ENCODE measurements around the gene ISCA1. TPM values are rescaled to one million over a fixed set of nuclear protein-coding genes. Genes with fewer than 3 reads are reported as not detected.
"Not testable (repeated sequence)": the region's sequence is repeated elsewhere in the genome, so short reads cannot be mapped to it uniquely, and the experiment has no call there.

The ISCA1 gene
- polyA plus RNA-seq, 3 donors from 2014 or later, result 50.8 to 95.3 (median 74.9) TPM

- no peaks in the 10 kb centered on the region for H3K9me3 Mint-ChIP-seq
- H3K27ac Mint-ChIP-seq, result peak overlapping the region in 3 of 6 donors; percentile 40 to 70 (median 70)
- peaks cover 1 to 33% of the 10 kb centered on the region in 2 donors for H3K4me1 Mint-ChIP-seq
- no peak for DNase-seq
- H3K27me3 Mint-ChIP-seq (ENCODE audit: low read depth in 3 of 3), result no peaks in the 10 kb centered on the region
- peaks cover 28 to 69% (median 39%) of the 10 kb centered on the region in 3 donors for H3K36me3 Mint-ChIP-seq
- H3K4me3 Mint-ChIP-seq, result no peak overlapping the region
These were observed 21.9 kb upstream of the ISCA1 start for GRCh38 chr9:86304236-86304730.

- DNase-seq, result no peak
- Mint-ChIP-seq H3K27ac (peak overlapping the region; percentile 2 to 80 (median 48)), H3K9me3 (no peaks in the 10 kb centered on the region), H3K36me3 (peaks cover 25 to 69% (median 37%) of the 10 kb centered on the region in 3 donors), H3K27me3 (ENCODE audit: low read depth in 3 of 3) (no peaks in the 10 kb centered on the region), H3K4me3 (no peak overlapping the region), H3K4me1 (peaks cover 1 to 33% of the 10 kb centered on the region in 2 donors)
These were observed 21.1 kb upstream of the ISCA1 start for GRCh38 chr9:86303316-86303975.

- Mint-ChIP-seq H3K9me3 (no peaks in the 10 kb centered on the region), H3K4me3 (no peak overlapping the region), H3K27me3 (ENCODE audit: low read depth in 3 of 3) (no peaks in the 10 kb centered on the region), H3K36me3 (peaks cover 33 to 72% (median 41%) of the 10 kb centered on the region in 3 donors), H3K4me1 (peaks cover 3 to 33% of the 10 kb centered on the region in 2 donors), H3K27ac (peak overlapping the region in 3 of 6 donors; percentile 31 to 75 (median 32))
- no peak for DNase-seq
These were observed 19.3 kb upstream of the ISCA1 start for GRCh38 chr9:86301686-86302085.

GRCh38 chr9:86300701-86301100 is 18.4 kb upstream of the ISCA1 start:
- H3K27me3 Mint-ChIP-seq (ENCODE audit: low read depth in 3 of 3), result no peaks in the 10 kb centered on the region
- H3K4me1 Mint-ChIP-seq, result peaks cover 3 to 29% of the 10 kb centered on the region in 2 donors
- peaks cover 26 to 67% (median 39%) of the 10 kb centered on the region in 3 donors for H3K36me3 Mint-ChIP-seq
- DNase-seq, result no peak
- H3K4me3 Mint-ChIP-seq, result no peak overlapping the region
- peak overlapping the region in 4 of 6 donors; percentile 22 to 79 (median 54) for H3K27ac Mint-ChIP-seq
- H3K9me3 Mint-ChIP-seq, result no peaks in the 10 kb centered on the region

GRCh38 chr9:86298873-86299272 is 16.5 kb upstream of the ISCA1 start:
- no peak overlapping the region for H3K4me3 Mint-ChIP-seq
- peaks cover 3 to 14% of the 10 kb centered on the region in 2 donors for H3K4me1 Mint-ChIP-seq
- H3K27ac Mint-ChIP-seq, result peak overlapping the region in 4 of 6 donors; percentile 30 to 59 (median 42)
- H3K9me3 Mint-ChIP-seq, result no peaks in the 10 kb centered on the region
- DNase-seq, result no peak
- H3K36me3 Mint-ChIP-seq, result peaks cover 19 to 53% (median 35%) of the 10 kb centered on the region in 3 donors
- no peaks in the 10 kb centered on the region for H3K27me3 Mint-ChIP-seq (ENCODE audit: low read depth in 3 of 3)

GRCh38 chr9:86290341-86290740 is 8.0 kb upstream of the ISCA1 start:
- H3K4me1 Mint-ChIP-seq; DNase-seq; H3K36me3 Mint-ChIP-seq; H3K27me3 Mint-ChIP-seq (ENCODE audit: low read depth in 3 of 3); H3K9me3 Mint-ChIP-seq; H3K4me3 Mint-ChIP-seq: not testable (repeated sequence)
- H3K27ac Mint-ChIP-seq, result peak overlapping the region in 1 of 6 donors; percentile 37

- Mint-ChIP-seq H3K27ac (no peak overlapping the region), H3K27me3 (ENCODE audit: low read depth in 3 of 3) (no peaks in the 10 kb centered on the region), H3K36me3 (peaks cover 0 to 7% (median 0%) of the 10 kb centered on the region in 3 donors)
These were observed 6.3 kb upstream of the ISCA1 start for GRCh38 chr9:86288499-86289198.

GRCh38 chr9:86287013-86287412 is 4.7 kb upstream of the ISCA1 start:
- peak overlapping the region in 4 of 6 donors; percentile 3 to 76 (median 48) for H3K27ac Mint-ChIP-seq
- H3K27me3 Mint-ChIP-seq (ENCODE audit: low read depth in 3 of 3), result peaks cover 5 to 9% (median 8%) of the 10 kb centered on the region in 3 donors
- DNase-seq, result no peak
- no peak overlapping the region for H3K4me3 Mint-ChIP-seq
- no peaks in the 10 kb centered on the region for H3K9me3 Mint-ChIP-seq
- H3K4me1 Mint-ChIP-seq, result peaks cover 11 to 13% of the 10 kb centered on the region in 2 donors
- H3K36me3 Mint-ChIP-seq, result peaks cover 0 to 7% (median 0%) of the 10 kb centered on the region in 3 donors

More at GRCh38 chr9:86288499-86289198, 6.3 kb upstream of the ISCA1 start:
- Mint-ChIP-seq H3K4me1 (peaks cover 3 to 7% of the 10 kb centered on the region in 2 donors), H3K4me3 (no peak overlapping the region), H3K9me3 (no peaks in the 10 kb centered on the region)
- no peak for DNase-seq

- Mint-ChIP-seq H3K27me3 (ENCODE audit: low read depth in 3 of 3) (peaks cover 5 to 13% (median 9%) of the 10 kb centered on the region in 3 donors), H3K9me3 (no peaks in the 10 kb centered on the region), H3K4me3 (no peak overlapping the region), H3K4me1 (peaks cover 16% of the 10 kb centered on the region in 2 donors), H3K27ac (peak overlapping the region; percentile 3 to 76 (median 52)), H3K36me3 (peaks cover 0 to 7% (median 0%) of the 10 kb centered on the region in 3 donors)
- no peak for DNase-seq
These were observed 3.9 kb upstream of the ISCA1 start for GRCh38 chr9:86286278-86286677.

GRCh38 chr9:86285261-86285660 is 2.9 kb upstream of the ISCA1 start:
- DNase-seq, result no peak
- peaks cover 5 to 13% (median 9%) of the 10 kb centered on the region in 3 donors for H3K27me3 Mint-ChIP-seq (ENCODE audit: low read depth in 3 of 3)
- H3K9me3 Mint-ChIP-seq, result no peaks in the 10 kb centered on the region
- H3K36me3 Mint-ChIP-seq, result peaks cover 0 to 7% (median 0%) of the 10 kb centered on the region in 3 donors
- H3K4me3 Mint-ChIP-seq, result no peak overlapping the region
- H3K4me1 Mint-ChIP-seq, result peaks cover 22 to 23% of the 10 kb centered on the region in 2 donors
- H3K27ac Mint-ChIP-seq, result peak overlapping the region; percentile 51 to 81 (median 72)

- DNase-seq, result no peak
- H3K27me3 Mint-ChIP-seq (ENCODE audit: low read depth in 3 of 3), result peaks cover 5 to 13% (median 10%) of the 10 kb centered on the region in 3 donors
- peaks cover 35 to 39% of the 10 kb centered on the region in 2 donors for H3K4me1 Mint-ChIP-seq
- no peaks in the 10 kb centered on the region for H3K9me3 Mint-ChIP-seq
- peaks cover 0 to 10% (median 0%) of the 10 kb centered on the region in 3 donors for H3K36me3 Mint-ChIP-seq
- H3K4me3 Mint-ChIP-seq, result peak overlapping the region; percentile 88 to 97 (median 95)
- H3K27ac Mint-ChIP-seq, result peak overlapping the region; percentile 92 to 99 (median 96)
These were observed 719 bp upstream of the ISCA1 start for GRCh38 chr9:86282979-86283535.

- no peak for DNase-seq
- Mint-ChIP-seq H3K36me3 (peaks cover 0 to 7% (median 0%) of the 10 kb centered on the region in 3 donors), H3K4me1 (peaks cover 41 to 49% of the 10 kb centered on the region in 2 donors)
These were observed 703 bp downstream of the ISCA1 start for GRCh38 chr9:86281593-86282076.

GRCh38 chr9:86280580-86280979 is 1.8 kb downstream of the ISCA1 start:
- Mint-ChIP-seq H3K4me3 (peak overlapping the region; percentile 3 to 97 (median 86)), H3K4me1 (peaks cover 41 to 51% of the 10 kb centered on the region in 2 donors), H3K27ac (no peak overlapping the region), H3K9me3 (no peaks in the 10 kb centered on the region), H3K36me3 (peaks cover 0 to 7% (median 0%) of the 10 kb centered on the region in 3 donors), H3K27me3 (ENCODE audit: low read depth in 3 of 3) (peaks cover 5 to 13% (median 11%) of the 10 kb centered on the region in 3 donors)
- no peak for DNase-seq

More at GRCh38 chr9:86281593-86282076, 703 bp downstream of the ISCA1 start:
- Mint-ChIP-seq H3K4me3 (peak overlapping the region; percentile 85 to 97 (median 95)), H3K9me3 (no peaks in the 10 kb centered on the region), H3K27ac (peak overlapping the region; percentile 70 to 97 (median 92)), H3K27me3 (ENCODE audit: low read depth in 3 of 3) (peaks cover 5 to 13% (median 10%) of the 10 kb centered on the region in 3 donors)

Data from immature natural killer cell (primary cell).